Measurements from ENCODE around the gene ACOX2.
"Not testable (repeated sequence)": the region's sequence is repeated elsewhere in the genome, so short reads cannot be mapped to it uniquely, and the experiment has no call there.

The ACOX2 gene

DNA sequence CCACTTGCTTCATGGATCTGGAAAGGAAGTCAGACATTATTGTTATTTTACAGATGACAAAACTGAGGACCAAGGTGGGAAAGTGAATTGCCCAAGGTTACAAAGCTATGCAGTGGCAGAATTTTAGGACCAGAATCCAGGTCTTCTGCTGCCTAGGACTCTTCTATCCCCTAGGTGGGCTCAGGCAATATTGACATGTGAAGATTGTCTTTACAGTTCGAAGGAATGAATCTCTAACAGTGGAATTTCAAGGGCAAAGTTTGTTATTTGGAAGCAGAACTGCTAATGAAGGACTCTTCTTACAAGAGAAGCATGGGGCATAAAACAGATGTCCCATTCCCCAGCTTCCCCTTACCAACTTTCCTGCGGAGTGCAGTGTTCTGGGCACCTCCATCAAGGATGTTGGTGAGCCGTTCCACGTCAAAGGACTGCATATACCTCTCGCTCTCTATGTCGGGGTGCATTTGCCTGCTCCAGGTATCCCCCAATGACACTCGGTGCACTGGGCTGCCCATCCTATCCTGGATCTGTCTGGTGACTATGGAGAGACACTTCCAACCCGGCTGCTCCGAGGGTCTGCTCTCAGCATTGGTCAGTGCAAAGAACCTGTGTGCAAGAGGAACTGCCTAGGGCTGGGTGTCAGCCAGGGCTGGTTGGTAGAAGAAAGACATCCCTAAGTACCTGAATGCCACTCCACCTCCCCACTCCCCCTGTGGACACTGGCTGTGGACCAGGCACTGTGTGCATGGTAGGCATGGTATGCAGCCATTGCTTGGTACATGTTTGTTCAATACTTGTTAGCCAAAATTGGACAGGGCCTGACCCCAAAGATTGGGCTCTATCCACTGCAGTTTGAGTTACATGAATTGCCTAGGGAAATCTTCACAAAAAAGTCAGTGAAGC, 2.1 kb downstream of the ACOX2 start:
- no peak for DNase-seq

DNA sequence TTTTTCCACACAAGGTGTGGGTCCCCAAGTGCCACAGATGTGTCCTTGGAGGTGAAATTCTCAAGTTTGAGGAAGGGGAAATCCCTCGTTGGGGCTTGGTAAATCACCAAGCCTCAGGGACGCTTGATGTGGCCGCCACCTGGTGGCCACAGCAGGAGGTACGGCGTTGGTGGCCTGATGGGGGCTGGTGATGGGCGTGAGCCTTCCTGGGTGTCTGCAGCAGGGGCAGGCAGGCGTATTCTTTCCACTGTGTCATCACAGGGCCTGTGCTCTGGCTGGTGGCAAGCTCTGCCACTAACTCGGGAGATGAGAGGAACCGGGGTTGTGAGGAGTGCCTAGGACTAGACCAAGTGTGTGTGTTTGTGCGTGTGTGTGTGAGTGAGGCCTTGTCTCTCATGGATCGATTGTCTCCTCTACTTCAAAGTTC, 4.2 kb downstream of the ACOX2 start:
- DNase-seq: peak; percentile 81

DNA sequence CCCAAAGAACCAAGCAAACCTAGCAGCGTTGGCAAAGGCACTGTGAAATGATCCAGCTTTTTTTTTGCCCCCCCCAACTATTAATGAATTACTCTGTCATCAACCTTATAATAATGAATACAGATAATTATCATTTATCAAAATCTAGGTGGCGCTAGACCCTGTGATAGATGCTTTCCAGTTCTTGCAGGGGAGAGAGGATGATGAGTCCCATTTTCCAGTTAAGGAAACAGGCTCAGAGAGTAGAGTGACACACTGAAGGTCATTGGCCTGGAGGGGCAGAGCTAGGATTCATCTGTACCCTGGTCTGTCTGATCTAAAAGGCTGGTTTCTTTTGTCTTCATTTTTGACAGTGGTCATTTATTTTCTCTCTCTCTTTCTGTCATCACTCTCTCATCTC, 5.0 kb downstream of the ACOX2 start:
- DNase-seq: no peak

DNA sequence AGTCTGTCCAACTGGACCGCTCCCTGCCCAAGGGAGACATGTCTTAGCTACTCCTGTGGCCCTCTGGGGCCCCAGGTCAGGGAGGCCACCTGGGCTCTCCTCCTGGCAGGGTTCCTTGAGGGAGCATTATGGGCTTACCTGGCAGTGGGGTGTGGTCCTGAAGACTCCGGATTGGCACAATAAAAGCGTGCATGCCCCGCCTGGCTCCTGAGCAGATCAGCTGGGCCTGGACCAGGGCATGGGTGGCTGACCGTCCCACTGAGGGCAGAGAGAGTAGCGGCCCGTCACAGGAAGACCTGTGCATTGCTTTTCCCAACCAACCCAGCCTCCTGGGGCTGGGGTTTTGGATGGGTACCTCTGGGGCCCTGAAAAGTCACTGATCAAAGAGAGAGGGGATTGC, 5.4 kb downstream of the ACOX2 start:
- DNase-seq: no peak

DNA sequence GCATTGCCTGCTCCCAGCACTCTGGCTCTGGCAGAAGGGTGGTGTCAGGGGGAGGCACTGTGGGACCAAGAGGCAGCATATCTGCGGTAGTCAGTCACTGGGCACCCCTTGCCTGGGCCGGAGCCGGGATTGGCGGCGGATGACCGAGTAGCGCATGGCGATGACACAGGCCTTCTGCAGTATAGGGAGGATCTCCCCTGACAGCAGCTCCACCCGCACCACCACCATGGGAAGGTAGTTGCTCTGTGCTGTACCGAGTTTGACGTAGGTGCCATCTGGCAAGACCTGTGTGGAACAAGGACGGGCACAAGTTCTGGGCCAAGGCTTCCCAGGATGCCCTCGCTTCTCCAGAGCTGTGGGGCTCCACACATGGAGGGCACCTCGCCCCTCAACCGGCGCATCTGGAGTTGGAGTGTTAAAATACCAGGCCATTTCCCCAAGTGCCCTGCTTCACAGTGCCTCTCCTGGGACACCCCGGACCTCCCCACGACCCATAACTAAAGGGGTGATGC, 6.6 kb downstream of the ACOX2 start:
- no peak for DNase-seq

DNA sequence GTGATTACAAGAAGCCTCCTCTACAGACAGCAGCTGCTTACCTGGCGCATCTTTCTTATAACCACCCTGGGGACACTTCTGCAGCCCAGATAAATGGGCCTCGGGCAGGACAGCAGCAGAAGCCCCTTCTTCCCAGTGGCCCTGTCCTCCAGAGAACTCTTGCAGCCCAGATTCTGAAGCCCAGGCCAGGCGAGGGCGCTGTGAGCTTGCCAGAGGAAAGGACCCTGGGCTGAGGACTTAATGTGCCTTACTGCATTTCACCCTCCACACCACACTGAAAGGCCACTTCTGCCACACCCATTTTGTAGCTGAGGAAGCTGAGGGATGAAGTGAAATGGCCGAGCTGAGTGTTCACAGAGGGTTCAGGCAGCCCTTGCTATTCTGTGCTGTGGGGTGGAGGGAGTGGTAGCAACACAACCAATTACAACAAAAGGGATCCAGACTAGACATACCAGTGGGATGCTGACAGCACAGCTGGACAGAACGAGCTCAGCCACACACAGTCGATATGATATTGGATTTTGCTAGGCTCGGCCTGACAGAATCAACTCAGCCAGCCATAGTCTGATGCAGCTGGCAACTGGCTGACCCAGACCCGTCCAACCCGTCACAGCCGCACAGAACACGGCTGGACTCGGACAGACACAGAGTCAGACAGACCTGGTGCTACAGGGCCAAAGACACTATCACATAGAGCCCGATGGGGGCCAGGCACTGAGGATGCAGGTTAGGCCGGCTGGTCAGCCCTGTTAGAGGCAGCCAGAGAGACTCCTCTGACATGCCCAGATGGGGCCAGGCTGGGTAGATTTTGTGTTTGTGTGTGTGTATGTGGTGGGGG, 7.3 kb downstream of the ACOX2 start:
- DNase-seq: no peak

DNA sequence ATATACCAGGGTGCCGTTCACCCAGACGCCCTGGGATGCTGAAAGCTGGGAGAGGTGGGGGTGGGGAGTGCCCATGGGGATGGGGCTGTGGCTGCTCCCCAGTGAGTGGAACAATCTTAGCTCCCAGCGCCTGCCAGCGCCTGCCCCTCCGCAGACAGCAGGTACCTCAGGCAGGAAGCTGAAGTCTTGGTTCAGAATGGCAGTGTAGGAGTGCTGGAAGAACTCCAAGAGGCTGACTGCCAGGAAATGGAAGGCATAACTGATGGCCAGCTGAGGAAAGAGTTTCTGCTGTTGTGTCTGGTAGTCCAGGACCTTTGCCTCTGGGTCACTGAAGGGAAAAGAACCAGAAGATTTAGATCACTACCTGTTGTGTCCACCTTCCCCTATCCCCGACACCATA, 8.4 kb downstream of the ACOX2 start:
- DNase-seq: no peak

DNA sequence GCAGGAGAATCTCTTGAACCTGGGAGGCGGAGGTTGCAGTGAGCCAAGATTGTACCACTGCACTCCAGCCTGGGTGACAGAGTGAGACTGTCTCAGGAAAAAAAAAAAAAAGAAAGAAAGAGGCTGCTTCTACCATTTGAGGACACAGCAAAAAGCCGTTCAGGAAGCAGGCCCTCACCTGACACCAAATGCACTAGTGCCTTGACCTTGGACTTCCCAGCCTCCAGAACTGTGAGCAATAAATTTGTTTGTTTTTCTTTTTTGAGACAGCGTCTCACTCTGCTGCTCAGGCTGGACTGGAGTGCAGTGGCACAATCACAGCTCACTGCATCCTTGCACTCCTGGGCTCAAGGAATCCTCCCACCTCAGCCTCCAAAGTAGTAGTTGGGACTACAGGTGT, 9.6 kb downstream of the ACOX2 start:
- DNase-seq: not testable (repeated sequence)

DNA sequence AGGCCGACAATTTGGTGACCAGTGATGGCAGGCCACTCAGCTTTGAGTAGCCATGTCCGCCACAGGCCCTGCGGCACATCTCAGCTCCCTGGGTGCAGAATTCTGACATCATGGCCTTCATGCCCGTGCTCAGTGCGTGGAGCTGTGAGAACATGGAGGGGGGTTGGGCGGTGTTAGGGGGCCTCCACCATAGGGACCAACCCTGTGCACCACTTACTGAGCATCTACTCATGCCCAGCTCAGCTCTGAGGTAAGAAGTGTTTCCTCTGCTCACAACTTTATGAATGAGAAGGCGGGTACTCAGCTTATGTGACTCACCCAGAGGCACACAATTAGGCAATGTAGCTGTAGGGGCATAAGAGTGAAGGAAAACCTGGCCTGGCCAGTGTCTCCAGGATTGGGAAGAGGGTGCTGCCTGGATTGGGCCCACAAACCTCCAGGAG, 10.5 kb downstream of the ACOX2 start:
- DNase-seq: no peak

DNA sequence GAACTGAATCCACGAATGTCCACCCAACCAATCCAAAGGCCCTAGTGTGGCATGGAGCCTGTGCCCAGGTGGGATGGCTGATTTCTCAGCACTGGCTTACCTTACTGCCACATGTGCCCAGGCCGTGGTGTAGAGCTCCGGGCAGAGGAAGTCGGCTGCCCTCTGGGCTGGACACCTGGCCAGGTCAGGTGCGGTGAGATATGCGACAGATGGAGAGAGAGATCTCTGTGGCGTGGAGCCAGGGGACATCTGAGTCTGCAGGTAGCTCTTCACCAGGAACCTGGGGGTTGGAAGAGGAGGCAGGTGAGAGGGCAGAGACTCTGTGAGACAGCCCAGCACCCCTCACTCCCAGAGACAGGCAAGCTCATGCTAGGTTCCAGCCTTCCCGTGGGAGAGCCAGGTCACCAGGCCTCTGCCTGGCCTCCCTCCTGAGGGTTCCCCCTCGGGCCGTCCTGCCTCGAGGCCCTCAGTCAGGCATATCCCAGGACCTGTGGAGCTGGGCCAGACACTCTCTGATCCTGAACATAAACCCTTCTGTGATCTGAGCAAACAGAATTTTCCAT, 12.6 kb downstream of the ACOX2 start:
- DNase-seq: no peak

DNA sequence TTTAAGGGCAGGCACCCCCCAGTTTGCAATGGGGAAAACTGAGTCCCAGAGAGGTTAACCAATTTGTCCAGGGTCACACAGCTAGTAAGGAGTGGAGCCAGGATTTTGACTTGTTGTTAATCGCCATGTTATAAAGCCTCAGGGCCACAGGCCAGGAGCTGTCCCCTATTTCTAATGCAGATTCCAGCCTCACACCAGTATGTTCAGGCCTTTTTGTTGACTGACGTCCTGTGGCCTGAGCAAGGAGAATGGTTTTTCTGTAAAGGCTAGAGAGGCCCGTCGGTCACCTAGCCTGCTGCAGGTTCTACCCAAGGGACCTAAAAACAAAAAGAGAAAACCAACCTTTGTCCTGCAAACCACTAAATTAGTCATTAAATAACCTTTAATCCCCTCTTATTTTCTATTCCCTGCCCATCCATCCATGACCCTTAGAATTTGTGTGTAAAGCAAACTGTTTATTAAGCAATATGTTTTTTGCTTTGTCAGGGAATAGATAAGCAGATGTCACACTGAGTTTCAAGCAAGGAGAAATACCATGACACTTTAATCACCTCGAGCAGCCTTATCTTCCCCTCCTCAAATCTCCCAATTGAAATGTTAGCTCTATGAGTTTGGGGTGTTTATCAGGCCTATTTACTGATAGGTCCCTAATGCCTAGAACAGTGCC, 14.1 kb downstream of the ACOX2 start:
- no peak for DNase-seq

DNA sequence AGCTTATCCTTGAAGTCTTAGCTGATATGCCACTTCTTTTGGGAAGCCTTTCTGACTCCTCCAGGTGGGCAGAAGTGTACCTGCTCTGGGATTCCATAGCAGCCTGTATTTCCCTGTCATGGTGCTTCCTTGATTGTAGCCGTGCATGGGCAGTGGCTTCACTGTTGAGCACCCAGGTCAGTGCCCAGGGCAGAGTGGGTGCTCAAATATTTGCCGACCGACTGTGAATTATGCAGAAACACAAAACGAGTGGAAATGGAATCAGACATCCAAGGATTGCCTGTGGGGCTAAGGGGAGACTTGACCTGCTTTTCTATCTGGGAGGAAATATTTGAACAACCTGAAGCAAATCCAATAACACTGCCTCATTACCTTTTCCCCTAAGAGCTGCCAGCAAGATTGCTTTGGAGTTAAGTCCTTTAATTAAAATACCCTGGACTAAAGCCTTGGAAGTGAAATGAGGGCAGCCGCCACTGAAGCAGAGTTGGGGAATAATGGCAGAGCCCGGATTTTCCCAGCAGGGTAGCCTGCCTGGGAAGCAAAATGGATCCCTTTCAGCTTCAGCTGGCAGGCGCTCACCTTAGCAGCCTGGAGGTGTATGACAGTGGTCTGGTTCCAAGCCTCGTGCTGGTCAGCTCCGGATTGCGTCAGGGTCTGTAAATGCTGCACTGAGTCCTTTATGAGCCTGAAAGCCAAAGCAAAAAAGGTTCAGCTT, 14.9 kb downstream of the ACOX2 start:
- no peak for DNase-seq

DNA sequence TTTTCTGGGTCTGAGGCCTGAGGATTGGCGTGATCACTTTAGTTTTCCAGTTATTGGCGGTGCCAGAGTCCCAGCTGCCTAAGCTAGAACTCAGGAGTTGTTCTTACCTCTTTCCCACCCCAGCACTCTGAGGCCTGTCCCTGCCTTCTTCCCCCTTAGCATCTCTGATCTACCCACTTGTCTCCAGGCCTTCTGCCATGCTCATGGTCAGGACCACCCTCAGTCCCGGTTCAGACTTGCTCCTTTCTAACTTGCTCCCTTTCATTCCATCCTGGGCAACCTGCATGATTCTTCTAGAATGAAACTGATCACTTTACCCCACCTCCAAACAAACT, 15.7 kb downstream of the ACOX2 start:
- no peak for DNase-seq

DNA sequence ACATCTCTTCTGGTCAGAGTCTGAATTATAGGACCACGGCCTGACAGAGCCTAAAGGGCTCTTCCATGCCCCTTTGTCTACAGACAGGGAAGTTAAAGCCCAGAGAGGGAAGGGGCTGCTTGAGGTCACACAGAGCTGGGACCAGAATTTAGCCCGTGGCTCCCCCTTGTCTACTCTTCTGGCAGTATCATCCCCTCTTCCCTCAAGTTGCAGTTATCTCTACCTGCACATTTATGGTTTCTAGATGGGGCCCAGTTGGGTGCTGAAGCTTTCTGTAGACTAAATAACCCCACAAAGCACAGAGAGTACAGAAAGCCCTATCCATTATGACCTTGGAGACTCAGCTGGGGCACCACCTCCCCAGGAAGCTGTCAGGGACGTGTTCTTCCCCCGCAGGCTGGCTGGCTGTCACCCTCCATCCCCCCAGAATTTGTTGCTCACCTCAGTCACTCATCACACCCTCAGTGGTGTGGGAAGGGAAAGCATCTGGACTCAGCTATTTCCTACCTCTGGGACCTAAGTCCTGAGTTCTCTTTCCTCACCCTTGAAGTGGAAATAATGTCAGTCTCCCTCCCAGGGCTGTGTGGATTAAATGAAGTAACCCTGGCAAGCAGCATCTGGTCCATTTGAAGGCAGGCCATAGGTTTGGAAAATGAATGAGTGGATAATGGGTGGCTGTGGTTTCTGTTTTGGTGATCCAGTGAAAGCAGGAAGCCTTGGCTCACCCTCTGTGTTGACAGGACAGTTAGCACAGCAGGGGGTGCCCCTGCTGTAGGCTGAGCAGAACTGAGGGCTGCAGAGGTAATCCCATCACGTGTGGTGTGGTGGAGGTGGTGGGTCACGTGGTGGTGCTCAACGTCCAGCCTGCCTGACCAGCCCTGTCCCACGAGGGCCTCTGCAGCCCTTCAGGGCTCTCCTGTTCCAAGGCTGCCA, 16.3 kb downstream of the ACOX2 start:
- DNase-seq: no peak

DNA sequence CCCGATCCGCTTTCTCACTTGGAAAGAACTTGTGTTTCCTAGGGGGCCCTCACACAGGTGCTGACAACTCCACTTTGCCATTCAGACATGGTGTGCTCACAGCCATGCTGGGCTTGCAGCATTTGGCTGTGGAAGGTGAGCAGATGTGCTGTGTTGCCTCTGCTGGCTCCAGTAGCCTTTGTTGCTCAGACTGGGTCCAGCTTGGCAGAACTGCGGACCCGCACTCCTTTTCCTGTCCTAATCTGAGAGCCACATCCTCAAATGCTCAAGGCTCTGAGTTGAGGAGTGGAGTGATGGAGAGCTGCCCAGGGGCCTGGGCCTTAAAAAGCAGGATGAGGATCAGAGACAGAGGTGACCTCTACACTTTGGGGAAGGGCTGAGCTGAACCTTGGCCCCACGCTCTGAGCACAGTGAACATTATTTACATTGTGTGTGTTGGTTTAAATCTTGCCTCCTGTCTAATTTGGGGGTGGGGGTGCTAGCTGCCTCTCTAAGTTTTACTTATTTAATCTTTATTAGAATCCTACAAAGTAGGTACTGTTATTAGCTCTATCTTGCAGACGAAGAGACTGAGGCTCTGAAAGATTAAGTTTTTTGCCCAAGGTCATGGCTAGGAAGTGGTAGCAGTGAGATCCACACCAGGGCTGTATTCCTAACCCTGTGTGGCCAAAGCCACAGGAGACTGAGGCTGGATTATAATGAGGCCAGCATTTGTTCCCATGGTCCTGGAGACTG, 17.2 kb downstream of the ACOX2 start:
- DNase-seq: no peak

DNA sequence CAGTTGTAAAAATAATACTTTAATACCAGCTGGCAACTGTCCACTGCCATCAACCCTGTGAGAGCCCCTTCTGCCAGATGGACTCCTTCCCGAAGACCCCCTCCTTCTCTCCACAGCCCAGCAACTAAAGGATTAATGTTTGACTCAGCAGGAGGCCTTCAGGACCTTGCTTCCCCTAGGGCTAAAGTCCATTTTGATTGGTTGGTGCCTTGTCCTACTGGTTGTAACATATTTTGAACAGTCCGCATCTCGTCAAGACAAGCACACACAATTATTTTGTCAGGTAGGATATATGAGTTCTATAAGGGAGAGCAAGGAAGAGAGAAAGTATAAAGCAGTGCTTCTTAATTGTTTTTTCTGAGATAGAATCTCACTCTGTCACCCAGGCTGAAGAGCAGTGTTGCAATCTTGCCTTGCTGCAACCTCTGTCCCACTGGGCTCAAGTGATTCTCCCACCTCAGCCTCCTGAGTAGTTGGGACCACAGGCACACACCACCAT, 18.6 kb downstream of the ACOX2 start:
- DNase-seq: no peak

DNA sequence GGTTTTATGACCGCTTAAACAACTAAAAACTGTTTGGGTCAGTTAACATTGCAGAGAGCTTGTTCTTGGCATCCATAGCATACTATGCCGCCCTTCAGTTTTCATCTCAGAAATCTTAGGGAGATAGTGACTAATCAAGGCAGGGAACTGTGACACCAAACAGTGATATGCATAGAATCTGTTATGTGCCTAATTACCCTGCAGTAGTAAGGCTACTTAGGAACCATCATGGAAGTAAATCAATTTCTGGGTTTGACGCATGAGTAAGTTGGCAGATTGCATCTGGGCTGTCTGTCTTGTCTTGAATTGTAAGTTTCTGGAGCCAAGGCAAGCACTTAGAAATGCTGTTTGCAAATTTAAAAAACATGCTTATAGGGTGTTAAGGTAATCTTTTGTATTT, 22.6 kb downstream of the ACOX2 start:
- no peak for DNase-seq

DNA sequence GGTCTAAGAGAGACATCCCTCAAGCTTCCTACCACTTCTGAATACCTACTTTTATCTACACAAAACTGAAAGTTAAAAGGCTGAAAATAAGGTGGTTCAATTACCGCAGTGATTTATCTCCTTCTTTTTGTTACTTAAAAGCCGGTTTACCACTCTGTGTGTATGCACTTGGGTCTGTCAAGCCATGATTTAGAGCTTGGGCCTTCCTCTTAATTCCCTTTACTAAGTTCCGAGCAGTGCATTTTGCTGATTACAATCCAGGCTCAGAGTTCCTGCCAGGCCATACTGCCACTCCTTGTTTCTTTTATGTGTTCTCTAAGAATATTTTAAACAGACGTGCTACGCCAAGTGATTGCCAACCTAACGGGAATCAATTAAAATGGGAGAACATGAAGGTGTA, 28.6 kb downstream of the ACOX2 start:
- DNase-seq: no peak

DNA sequence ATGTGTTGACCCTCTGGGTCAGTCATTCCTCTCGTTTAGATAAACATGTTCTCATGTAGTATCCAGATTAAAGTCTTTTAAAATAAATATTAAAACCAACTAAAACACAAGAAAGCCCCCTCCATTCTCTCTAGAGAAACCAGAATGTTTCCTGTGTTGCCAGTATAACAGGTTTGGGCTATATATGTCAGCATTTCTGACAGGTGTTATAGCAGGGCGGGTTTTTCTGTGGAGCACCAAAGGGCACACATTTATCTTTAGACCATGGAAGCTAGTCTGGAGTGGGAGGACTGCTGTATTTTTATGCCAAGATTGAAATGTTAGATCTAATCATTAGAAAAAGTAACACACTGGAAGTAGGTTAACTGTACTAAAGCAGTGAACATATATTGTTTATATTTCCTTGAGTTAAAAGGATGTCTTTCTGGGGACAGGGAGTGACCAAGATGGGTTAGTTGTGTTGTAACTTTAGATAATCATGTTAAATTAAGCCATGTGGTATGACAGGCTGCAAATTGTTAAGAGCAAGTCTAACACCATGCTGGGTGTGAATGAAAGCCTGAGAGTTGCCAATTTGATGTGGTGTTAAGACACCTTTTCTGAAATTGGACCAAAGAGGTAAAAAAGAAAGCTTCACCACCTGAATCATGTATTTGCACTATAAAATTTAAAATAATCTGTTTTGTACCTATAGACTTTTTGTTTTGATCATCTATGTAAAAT, 29.5 kb downstream of the ACOX2 start:
- DNase-seq: no peak

DNA sequence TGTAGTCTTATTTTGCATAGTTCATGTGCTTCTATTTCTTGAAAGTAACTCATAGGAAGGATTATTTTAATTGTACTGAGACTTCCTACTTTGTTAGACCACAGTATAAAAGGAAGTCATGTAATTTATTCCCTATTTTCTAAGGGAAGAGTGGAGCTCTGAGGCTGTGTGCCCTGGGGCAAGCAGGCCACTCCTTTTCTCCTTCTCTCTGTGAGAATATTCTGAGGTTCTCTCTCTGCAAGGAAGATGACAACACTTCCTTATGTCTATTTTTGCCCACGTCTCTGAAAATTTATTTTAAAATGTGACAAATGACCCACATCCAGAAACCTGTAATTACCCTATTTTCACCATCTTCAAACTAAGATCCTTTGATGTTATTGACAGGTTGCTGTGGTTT, 34.1 kb downstream of the ACOX2 start:
- DNase-seq: no peak

All from CD4-positive, alpha-beta T cell treated with Interleukin-4 for 4 hours (primary cell).